Measurements from ENCODE around the gene ZG16. TPM values are rescaled to one million over a fixed set of nuclear protein-coding genes. Genes with fewer than 3 reads are reported as not detected.
A peak's percentile ranks its signal among the peaks of the same experiment; 100 is the strongest.

The ZG16 gene
- total RNA-seq, 1 experiment from 2014 or later, result not detected

DNA sequence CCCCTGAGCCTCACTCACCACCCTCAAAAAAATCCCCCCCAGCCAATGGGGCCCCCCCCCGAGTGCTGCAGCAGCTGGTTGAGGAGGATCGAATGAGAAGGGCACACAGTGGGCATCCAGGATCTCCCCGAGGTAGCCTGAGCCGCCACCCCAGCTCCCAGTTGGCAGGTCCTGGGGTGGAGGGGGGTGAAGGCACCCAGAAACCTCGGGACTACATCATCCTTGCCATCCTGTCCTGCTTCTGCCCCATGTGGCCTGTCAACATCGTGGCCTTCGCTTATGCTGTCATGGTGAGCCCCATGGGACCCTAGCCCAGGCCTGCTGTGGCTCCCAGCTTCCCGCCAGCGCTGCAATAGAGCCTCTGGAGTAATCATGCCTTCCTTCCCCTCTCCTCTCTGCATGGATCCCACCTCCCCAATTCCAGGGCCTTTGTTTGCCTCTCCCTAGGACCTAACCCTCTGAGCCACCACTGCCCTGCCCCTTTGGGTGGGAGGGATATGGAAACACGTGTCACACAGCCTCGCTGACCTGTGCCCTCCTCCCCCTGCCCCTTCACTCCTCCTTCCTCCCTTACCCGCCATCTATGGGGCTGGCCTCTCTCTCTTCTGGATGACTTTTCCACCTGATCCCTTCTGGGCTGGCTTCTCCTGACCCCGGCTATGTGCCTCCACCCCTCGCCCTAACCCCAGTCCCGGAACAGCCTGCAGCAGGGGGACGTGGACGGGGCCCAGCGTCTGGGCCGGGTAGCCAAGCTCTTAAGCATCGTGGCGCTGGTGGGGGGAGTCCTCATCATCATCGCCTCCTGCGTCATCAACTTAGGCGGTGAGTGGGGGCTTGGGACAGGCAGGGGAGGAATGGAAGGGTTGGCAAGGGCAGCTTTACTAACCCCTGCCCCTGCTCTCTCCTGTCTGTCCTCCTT, 35.8 kb downstream of the ZG16 start:
- Mint-ChIP-seq H3K4me1 (peaks cover 56% of the 10 kb centered on the region), H3K36me3 (peaks cover 16% of the 10 kb centered on the region), H3K9me3 (no peaks in the 10 kb centered on the region), H3K27me3 (ENCODE audit: low read depth) (no peaks in the 10 kb centered on the region; the same call in 1 of the 2 replicates), H3K4me3 (peak overlapping the region; percentile 94), H3K27ac (no peak overlapping the region)
- DNase-seq (ENCODE audit: low spot score), result no peak
- ChIA-PET CTCF (interaction anchor here (0.6 to 5.7 kb wide), 8 partner anchors 10 to 278 kb away, joined by 3 to 81 read pairs (median 12); partner anchors contain the start of gene TLCD3B), POLR2A (no interaction called here)
- ATAC-seq, result no peak
- no peak for TF ChIP-seq ZNF532 (CRISPR knock-in tag; IDR thresholded peaks at IDR 0.05; ENCODE audit: borderline replicate concordance)
- no peak for TF ChIP-seq ATF1 (CRISPR knock-in tag; IDR thresholded peaks at IDR 0.05)
- TF ChIP-seq ZNF121 (CRISPR knock-in tag; IDR thresholded peaks at IDR 0.05), result peak; percentile 65
- peak; percentile 57; the same call in 1 of the 2 replicates for TF ChIP-seq ZNF263 (CRISPR knock-in tag; IDR thresholded peaks at IDR 0.05; ENCODE audit: low read depth)
- TF ChIP-seq, protein P1, sequence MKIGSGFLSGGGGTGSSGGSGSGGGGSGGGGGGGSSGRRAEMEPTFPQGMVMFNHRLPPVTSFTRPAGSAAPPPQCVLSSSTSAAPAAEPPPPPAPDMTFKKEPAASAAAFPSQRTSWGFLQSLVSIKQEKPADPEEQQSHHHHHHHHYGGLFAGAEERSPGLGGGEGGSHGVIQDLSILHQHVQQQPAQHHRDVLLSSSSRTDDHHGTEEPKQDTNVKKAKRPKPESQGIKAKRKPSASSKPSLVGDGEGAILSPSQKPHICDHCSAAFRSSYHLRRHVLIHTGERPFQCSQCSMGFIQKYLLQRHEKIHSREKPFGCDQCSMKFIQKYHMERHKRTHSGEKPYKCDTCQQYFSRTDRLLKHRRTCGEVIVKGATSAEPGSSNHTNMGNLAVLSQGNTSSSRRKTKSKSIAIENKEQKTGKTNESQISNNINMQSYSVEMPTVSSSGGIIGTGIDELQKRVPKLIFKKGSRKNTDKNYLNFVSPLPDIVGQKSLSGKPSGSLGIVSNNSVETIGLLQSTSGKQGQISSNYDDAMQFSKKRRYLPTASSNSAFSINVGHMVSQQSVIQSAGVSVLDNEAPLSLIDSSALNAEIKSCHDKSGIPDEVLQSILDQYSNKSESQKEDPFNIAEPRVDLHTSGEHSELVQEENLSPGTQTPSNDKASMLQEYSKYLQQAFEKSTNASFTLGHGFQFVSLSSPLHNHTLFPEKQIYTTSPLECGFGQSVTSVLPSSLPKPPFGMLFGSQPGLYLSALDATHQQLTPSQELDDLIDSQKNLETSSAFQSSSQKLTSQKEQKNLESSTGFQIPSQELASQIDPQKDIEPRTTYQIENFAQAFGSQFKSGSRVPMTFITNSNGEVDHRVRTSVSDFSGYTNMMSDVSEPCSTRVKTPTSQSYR (CRISPR knock-in tag; IDR thresholded peaks at IDR 0.05), result 0 out of 2 replicates have a peak, but pooled peaks have one; percentile 15
- 0 out of 2 replicates have a peak, but pooled peaks have one; percentile 26 for TF ChIP-seq TEAD1 (CRISPR knock-in tag; IDR thresholded peaks at IDR 0.05)
- TF ChIP-seq TP53 (CRISPR knock-in tag; IDR thresholded peaks at IDR 0.05), result 0 out of 2 replicates have a peak, but pooled peaks have one; percentile 10
- TF ChIP-seq MYBL2 (CRISPR knock-in tag; IDR thresholded peaks at IDR 0.05), result no peak
- TF ChIP-seq MAX (CRISPR knock-in tag; IDR thresholded peaks at IDR 0.05), result peak; percentile 32; the same call in 1 of the 2 replicates
- TF ChIP-seq FOXK1 (CRISPR knock-in tag; IDR thresholded peaks at IDR 0.05), result no peak
- TF ChIP-seq, protein P2, sequence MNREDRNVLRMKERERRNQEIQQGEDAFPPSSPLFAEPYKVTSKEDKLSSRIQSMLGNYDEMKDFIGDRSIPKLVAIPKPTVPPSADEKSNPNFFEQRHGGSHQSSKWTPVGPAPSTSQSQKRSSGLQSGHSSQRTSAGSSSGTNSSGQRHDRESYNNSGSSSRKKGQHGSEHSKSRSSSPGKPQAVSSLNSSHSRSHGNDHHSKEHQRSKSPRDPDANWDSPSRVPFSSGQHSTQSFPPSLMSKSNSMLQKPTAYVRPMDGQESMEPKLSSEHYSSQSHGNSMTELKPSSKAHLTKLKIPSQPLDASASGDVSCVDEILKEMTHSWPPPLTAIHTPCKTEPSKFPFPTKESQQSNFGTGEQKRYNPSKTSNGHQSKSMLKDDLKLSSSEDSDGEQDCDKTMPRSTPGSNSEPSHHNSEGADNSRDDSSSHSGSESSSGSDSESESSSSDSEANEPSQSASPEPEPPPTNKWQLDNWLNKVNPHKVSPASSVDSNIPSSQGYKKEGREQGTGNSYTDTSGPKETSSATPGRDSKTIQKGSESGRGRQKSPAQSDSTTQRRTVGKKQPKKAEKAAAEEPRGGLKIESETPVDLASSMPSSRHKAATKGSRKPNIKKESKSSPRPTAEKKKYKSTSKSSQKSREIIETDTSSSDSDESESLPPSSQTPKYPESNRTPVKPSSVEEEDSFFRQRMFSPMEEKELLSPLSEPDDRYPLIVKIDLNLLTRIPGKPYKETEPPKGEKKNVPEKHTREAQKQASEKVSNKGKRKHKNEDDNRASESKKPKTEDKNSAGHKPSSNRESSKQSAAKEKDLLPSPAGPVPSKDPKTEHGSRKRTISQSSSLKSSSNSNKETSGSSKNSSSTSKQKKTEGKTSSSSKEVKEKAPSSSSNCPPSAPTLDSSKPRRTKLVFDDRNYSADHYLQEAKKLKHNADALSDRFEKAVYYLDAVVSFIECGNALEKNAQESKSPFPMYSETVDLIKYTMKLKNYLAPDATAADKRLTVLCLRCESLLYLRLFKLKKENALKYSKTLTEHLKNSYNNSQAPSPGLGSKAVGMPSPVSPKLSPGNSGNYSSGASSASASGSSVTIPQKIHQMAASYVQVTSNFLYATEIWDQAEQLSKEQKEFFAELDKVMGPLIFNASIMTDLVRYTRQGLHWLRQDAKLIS (CRISPR knock-in tag; IDR thresholded peaks at IDR 0.05; ENCODE audit: borderline replicate concordance), result no peak
- TF ChIP-seq TCF7 (CRISPR knock-in tag; IDR thresholded peaks at IDR 0.05; ENCODE audit: low read depth), result no peak
- TF ChIP-seq, protein P3, sequence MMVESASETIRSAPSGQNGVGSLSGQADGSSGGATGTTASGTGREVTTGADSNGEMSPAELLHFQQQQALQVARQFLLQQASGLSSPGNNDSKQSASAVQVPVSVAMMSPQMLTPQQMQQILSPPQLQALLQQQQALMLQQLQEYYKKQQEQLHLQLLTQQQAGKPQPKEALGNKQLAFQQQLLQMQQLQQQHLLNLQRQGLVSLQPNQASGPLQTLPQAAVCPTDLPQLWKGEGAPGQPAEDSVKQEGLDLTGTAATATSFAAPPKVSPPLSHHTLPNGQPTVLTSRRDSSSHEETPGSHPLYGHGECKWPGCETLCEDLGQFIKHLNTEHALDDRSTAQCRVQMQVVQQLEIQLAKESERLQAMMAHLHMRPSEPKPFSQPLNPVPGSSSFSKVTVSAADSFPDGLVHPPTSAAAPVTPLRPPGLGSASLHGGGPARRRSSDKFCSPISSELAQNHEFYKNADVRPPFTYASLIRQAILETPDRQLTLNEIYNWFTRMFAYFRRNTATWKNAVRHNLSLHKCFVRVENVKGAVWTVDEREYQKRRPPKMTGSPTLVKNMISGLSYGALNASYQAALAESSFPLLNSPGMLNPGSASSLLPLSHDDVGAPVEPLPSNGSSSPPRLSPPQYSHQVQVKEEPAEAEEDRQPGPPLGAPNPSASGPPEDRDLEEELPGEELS (CRISPR knock-in tag; IDR thresholded peaks at IDR 0.05), result no peak
- TF ChIP-seq FOXP1 (CRISPR knock-in tag; IDR thresholded peaks at IDR 0.05; ENCODE audit: borderline replicate concordance), result no peak
- no peak for TF ChIP-seq ZBTB21 (CRISPR knock-in tag; IDR thresholded peaks at IDR 0.05; ENCODE audit: borderline replicate concordance)
- TF ChIP-seq FOXJ3 (CRISPR knock-in tag; IDR thresholded peaks at IDR 0.05; ENCODE audit: borderline replicate concordance), result no peak
- TF ChIP-seq NFE2L1 (CRISPR knock-in tag; IDR thresholded peaks at IDR 0.05), result peak; percentile 80
- TF ChIP-seq, protein P4, sequence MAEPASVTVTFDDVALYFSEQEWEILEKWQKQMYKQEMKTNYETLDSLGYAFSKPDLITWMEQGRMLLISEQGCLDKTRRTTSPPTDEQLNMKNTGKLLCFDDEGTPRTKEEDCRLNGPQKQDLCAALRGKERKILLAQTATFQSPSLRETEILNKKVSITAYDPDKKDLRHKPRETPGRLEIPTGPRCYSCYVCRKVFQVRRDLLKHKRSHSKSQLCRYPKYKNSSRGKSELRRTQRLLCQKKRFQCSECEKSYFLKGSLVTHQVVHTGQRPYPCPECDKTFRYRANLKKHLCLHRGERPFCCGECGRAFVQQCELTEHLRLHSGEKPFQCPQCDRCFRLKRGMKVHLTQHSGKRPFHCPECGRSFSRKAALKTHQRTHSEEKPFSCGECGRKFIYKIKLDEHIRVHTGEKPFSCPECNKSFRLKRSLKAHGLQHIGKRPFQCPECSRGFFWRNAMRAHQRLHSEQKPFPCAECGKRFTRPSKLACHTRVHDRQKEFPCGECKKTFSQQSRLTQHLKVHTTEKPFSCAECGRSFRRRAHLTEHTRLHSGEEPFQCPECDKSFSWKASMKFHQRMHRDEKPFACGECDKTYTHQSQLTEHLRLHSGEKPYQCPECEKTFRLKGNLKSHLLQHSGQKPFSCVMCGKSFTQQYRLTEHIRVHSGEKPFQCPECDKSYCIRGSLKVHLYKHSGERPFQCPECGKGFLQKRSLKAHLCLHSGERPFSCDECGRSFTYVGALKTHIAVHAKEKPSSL (CRISPR knock-in tag; conservative IDR thresholded peaks at IDR 0.05), result no peak
- TF ChIP-seq, protein P5, sequence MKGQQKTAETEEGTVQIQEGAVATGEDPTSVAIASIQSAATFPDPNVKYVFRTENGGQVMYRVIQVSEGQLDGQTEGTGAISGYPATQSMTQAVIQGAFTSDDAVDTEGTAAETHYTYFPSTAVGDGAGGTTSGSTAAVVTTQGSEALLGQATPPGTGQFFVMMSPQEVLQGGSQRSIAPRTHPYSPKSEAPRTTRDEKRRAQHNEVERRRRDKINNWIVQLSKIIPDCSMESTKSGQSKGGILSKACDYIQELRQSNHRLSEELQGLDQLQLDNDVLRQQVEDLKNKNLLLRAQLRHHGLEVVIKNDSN (CRISPR knock-in tag; IDR thresholded peaks at IDR 0.05), result no peak

Data from WTC11 (cell line).